ENCODE results near the gene SLC22A1. TPM values are rescaled to one million over a fixed set of nuclear protein-coding genes. Genes with fewer than 3 reads are reported as not detected.

The SLC22A1 gene
- total RNA-seq, 1 donor from 2014 or later: 3.2 TPM

DNA sequence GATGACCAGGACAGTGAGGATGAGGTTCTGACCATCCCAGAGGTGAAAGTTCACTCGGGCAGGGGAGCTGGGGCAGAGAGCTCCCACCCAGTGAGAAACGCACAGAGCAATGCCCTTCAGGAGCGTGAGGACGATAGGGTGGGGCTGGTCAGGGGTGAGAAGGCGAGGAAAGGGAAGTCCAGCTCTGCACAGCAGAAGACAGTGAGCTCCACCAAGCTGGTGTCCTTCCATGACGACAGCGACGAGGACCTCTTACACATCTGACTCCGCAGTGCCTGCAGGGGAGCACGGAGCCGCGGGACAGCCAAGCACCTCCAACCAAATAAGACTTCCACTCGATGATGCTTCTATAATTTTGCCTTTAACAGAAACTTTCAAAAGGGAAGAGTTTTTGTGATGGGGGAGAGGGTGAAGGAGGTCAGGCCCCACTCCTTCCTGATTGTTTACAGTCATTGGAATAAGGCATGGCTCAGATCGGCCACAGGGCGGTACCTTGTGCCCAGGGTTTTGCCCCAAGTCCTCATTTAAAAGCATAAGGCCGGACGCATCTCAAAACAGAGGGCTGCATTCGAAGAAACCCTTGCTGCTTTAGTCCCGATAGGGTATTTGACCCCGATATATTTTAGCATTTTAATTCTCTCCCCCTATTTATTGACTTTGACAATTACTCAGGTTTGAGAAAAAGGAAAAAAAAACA is 16.6 kb upstream of the SLC22A1 start:
- peaks cover 24% of the 10 kb centered on the region for H3K36me3 ChIP-seq (ENCODE audit: insufficient read depth, low read length)
- H3K9ac ChIP-seq (ENCODE audit: low read length): no peak overlapping the region
- no peaks in the 10 kb centered on the region for H3K27me3 Mint-ChIP-seq (ENCODE audit: low read depth, unreplicated experiment)
- H3K27ac ChIP-seq (ENCODE audit: low read depth, low read length): no peak overlapping the region
- H3K4me3 Mint-ChIP-seq (ENCODE audit: unreplicated experiment): no peak overlapping the region
- H3K4me2 ChIP-seq (ENCODE audit: low read length): no peak overlapping the region
- FAIRE-seq (no peak), DNase-seq (ENCODE audit: low read depth) (no peak)
- H3K27me3 ChIP-seq (ENCODE audit: insufficient read depth, low read length): no peaks in the 10 kb centered on the region
- no peaks in the 10 kb centered on the region for H4K20me1 ChIP-seq (ENCODE audit: insufficient read depth, low read length)
- no peaks in the 10 kb centered on the region for H3K9me3 ChIP-seq (ENCODE audit: insufficient read depth, low read depth, low read length)
- TF ChIP-seq, protein P1, sequence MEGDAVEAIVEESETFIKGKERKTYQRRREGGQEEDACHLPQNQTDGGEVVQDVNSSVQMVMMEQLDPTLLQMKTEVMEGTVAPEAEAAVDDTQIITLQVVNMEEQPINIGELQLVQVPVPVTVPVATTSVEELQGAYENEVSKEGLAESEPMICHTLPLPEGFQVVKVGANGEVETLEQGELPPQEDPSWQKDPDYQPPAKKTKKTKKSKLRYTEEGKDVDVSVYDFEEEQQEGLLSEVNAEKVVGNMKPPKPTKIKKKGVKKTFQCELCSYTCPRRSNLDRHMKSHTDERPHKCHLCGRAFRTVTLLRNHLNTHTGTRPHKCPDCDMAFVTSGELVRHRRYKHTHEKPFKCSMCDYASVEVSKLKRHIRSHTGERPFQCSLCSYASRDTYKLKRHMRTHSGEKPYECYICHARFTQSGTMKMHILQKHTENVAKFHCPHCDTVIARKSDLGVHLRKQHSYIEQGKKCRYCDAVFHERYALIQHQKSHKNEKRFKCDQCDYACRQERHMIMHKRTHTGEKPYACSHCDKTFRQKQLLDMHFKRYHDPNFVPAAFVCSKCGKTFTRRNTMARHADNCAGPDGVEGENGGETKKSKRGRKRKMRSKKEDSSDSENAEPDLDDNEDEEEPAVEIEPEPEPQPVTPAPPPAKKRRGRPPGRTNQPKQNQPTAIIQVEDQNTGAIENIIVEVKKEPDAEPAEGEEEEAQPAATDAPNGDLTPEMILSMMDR (IDR thresholded peaks at IDR 0.05; ENCODE audit: insufficient read depth, low read depth, low read length): no peak
- no peak for TF ChIP-seq EZH2 (IDR thresholded peaks at IDR 0.05; ENCODE audit: insufficient read depth, low read length)
- no peak overlapping the region for H3K4me3 ChIP-seq (ENCODE audit: insufficient read depth, low read depth, low read length)
- no peaks in the 10 kb centered on the region for H3K4me1 ChIP-seq (ENCODE audit: insufficient read depth, low read length)
- H3K9me3 Mint-ChIP-seq (ENCODE audit: unreplicated experiment): peaks cover 3% of the 10 kb centered on the region
- H3K4me1 Mint-ChIP-seq (ENCODE audit: low read depth, unreplicated experiment): no peaks in the 10 kb centered on the region
- no peak overlapping the region for H3K27ac Mint-ChIP-seq (ENCODE audit: unreplicated experiment)
- H3K79me2 ChIP-seq (ENCODE audit: insufficient read depth, low read length): no peaks in the 10 kb centered on the region
- no peak overlapping the region for H2AFZ ChIP-seq (ENCODE audit: low read depth, low read length)
- peaks cover 36% of the 10 kb centered on the region for H3K36me3 Mint-ChIP-seq (ENCODE audit: low read depth, unreplicated experiment)

DNA sequence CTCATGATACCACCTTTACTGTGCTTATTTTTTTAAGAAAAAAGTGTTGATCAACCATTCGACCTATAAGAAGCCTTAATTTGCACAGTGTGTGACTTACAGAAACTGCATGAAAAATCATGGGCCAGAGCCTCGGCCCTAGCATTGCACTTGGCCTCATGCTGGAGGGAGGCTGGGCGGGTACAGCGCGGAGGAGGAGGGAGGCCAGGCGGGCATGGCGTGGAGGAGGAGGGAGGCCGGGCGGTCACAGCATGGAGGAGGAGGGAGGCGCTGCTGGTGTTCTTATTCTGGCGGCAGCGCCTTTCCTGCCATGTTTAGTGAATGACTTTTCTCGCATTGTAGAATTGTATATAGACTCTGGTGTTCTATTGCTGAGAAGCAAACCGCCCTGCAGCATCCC is 15.6 kb upstream of the SLC22A1 start:
- no peaks in the 10 kb centered on the region for H3K9me3 ChIP-seq (ENCODE audit: insufficient read depth, low read depth, low read length)
- Mint-ChIP-seq H3K9me3 (ENCODE audit: unreplicated experiment) (peaks cover 3% of the 10 kb centered on the region), H3K4me3 (ENCODE audit: unreplicated experiment) (no peak overlapping the region), H3K27ac (ENCODE audit: unreplicated experiment) (no peak overlapping the region), H3K4me1 (ENCODE audit: low read depth, unreplicated experiment) (peaks cover 5% of the 10 kb centered on the region), H3K36me3 (ENCODE audit: low read depth, unreplicated experiment) (peaks cover 34% of the 10 kb centered on the region), H3K27me3 (ENCODE audit: low read depth, unreplicated experiment) (no peaks in the 10 kb centered on the region)
- H3K4me3 ChIP-seq (ENCODE audit: insufficient read depth, low read depth, low read length): no peak overlapping the region
- H3K27me3 ChIP-seq (ENCODE audit: insufficient read depth, low read length): no peaks in the 10 kb centered on the region
- H2AFZ ChIP-seq (ENCODE audit: low read depth, low read length): no peak overlapping the region
- no peaks in the 10 kb centered on the region for H3K4me1 ChIP-seq (ENCODE audit: insufficient read depth, low read length)
- FAIRE-seq (no peak), DNase-seq (ENCODE audit: low read depth) (no peak)
- H3K27ac ChIP-seq (ENCODE audit: low read depth, low read length): no peak overlapping the region
- H3K9ac ChIP-seq (ENCODE audit: low read length): no peak overlapping the region
- H3K4me2 ChIP-seq (ENCODE audit: low read length): no peak overlapping the region
- no peak for TF ChIP-seq EZH2 (IDR thresholded peaks at IDR 0.05; ENCODE audit: insufficient read depth, low read length)
- TF ChIP-seq, protein P1 (IDR thresholded peaks at IDR 0.05; ENCODE audit: insufficient read depth, low read depth, low read length): no peak
- H4K20me1 ChIP-seq (ENCODE audit: insufficient read depth, low read length): no peaks in the 10 kb centered on the region
- peaks cover 24% of the 10 kb centered on the region for H3K36me3 ChIP-seq (ENCODE audit: insufficient read depth, low read length)
- H3K79me2 ChIP-seq (ENCODE audit: insufficient read depth, low read length): no peaks in the 10 kb centered on the region

DNA sequence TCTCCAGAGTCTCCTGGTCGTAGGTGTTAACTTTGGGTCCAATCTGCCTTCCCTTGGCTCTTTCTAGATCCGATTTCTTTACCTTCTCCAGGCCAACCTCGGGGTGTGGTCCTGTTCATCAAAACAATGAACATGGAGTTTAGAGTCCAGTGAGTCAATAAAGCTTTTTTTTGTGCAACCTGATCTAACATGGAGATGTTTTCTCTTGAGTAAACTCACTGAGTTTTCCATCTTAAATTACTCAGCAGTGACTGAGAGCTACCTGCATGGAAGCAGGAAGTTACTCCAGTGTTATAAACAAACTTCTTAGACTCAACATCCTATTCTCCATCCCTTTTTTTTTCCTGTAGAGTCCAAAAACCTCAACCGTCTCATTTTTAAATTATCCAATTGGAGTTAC is 14.9 kb upstream of the SLC22A1 start:
- Histone ChIP-seq H2AFZ (ENCODE audit: low read depth, low read length) (no peak overlapping the region), H3K27ac (ENCODE audit: low read depth, low read length) (no peak overlapping the region), H3K4me3 (ENCODE audit: insufficient read depth, low read depth, low read length) (no peak overlapping the region), H3K9ac (ENCODE audit: low read length) (no peak overlapping the region), H4K20me1 (ENCODE audit: insufficient read depth, low read length) (no peaks in the 10 kb centered on the region), H3K4me2 (ENCODE audit: low read length) (no peak overlapping the region), H3K4me1 (ENCODE audit: insufficient read depth, low read length) (no peaks in the 10 kb centered on the region), H3K27me3 (ENCODE audit: insufficient read depth, low read length) (no peaks in the 10 kb centered on the region), H3K36me3 (ENCODE audit: insufficient read depth, low read length) (peaks cover 22% of the 10 kb centered on the region), H3K79me2 (ENCODE audit: insufficient read depth, low read length) (no peaks in the 10 kb centered on the region), H3K9me3 (ENCODE audit: insufficient read depth, low read depth, low read length) (no peaks in the 10 kb centered on the region)
- Mint-ChIP-seq H3K4me3 (ENCODE audit: unreplicated experiment) (no peak overlapping the region), H3K4me1 (ENCODE audit: low read depth, unreplicated experiment) (peaks cover 5% of the 10 kb centered on the region), H3K27ac (ENCODE audit: unreplicated experiment) (no peak overlapping the region), H3K36me3 (ENCODE audit: low read depth, unreplicated experiment) (peaks cover 31% of the 10 kb centered on the region), H3K27me3 (ENCODE audit: low read depth, unreplicated experiment) (no peaks in the 10 kb centered on the region), H3K9me3 (ENCODE audit: unreplicated experiment) (peaks cover 3% of the 10 kb centered on the region)
- no peak for TF ChIP-seq EZH2 (IDR thresholded peaks at IDR 0.05; ENCODE audit: insufficient read depth, low read length)
- TF ChIP-seq, protein P1 (IDR thresholded peaks at IDR 0.05; ENCODE audit: insufficient read depth, low read depth, low read length): no peak
- DNase-seq (ENCODE audit: low read depth) (no peak), FAIRE-seq (no peak)

All from astrocyte (in vitro differentiated cells and primary cell).